GM19043 (cell line): ENCODE data around the gene NXPH1.
"Not testable (repeated sequence)": the region's sequence is repeated elsewhere in the genome, so short reads cannot be mapped to it uniquely, and the experiment has no call there.

Source experiments
- ATAC-seq: cut with Tn5 transposase; IDR thresholded peaks from one replicate; pipeline ENCODE4 v1.9.1; 2021; ENCODE audit warnings: low read depth; ENCODE audit not compliant: unreplicated experiment

Gene NXPH1

GRCh38 chr7:8668627-8669500, 235.5 kb downstream of the NXPH1 start:
- no peak for ATAC-seq

DNA sequence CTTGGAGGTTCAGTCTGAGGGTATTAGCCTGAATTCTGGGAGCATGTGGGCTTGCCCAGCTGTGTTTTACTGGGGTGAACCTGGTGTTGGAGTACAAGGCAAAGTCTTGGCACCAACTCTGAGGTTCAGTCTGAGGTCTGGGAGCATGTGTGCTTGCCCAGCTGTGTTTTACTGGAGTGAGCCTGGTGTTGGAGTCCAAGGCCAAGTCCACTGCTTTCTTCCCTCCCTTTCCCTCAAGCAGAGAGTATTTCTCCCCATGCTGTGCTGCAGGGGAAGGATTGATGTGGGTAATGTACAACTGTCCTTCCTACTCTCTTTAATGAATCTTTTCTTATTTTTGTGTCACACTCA, 236.1 kb downstream of the NXPH1 start:
- no peak for ATAC-seq

GRCh38 chr7:8684426-8684825, 251.0 kb downstream of the NXPH1 start:
- ATAC-seq: no peak

GRCh38 chr7:8699875-8700624, 266.6 kb downstream of the NXPH1 start:
- no peak for ATAC-seq

DNA sequence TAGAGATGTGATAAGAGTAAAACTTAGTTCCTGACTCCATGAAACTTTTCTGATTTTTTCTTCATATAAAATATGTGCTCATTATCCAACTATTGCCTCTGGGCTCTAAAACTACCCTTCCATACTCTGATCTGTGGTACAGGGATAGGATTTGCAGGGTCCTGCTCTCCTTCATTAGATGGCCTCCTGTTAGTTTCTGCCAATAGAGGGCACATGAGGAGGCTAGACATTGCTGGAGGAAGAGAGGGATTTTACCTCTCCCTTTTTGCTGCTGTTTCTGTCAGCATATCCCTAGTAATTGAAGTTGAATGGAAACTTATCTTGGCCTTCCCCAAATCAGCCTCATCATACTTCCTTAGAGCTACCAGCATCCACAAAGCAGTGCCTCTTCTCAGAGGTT, 269.4 kb downstream of the NXPH1 start:
- ATAC-seq: no peak

- no peak for ATAC-seq
Measured at GRCh38 chr7:8710124-8710523, 276.7 kb downstream of the NXPH1 start.

DNA sequence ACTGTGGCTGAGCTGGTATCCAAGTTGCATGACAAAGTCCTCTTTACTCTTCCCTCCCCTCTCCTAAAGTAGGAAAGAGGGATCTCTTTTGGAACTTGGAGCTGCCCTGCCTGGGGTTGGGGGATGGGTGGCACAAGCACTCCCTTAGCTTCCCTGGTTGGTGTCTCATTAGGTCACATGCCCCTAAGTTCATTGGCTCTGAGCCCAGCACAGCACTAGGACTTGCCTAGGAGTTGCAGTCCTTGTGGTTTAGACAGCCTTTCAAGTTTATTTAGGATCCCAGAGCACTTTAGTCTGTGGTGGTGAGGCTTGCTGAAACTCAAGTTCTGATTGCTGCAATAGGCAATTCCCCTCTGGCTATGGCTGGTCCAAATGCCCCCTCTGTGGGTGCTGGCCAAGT, 281.4 kb downstream of the NXPH1 start:
- ATAC-seq: no peak

DNA sequence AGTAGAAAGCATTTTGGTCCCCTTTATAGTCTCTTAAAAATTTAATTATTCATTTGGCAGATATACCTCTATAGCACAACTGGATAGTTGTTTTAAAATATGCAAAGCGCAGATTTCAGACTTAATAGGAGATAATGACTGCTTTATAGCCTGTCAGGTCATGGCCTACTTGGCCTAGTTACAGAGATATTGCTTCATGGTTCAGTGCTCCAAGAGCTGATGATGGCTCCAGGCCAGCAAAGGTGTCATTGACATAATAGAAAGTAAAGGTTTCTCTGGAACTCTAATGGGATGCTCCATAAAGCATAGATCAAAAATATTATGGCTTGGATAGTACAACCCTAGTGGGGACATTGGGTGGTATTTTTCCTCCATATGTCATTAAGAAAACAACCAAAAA, 285.7 kb downstream of the NXPH1 start:
- ATAC-seq: no peak

DNA sequence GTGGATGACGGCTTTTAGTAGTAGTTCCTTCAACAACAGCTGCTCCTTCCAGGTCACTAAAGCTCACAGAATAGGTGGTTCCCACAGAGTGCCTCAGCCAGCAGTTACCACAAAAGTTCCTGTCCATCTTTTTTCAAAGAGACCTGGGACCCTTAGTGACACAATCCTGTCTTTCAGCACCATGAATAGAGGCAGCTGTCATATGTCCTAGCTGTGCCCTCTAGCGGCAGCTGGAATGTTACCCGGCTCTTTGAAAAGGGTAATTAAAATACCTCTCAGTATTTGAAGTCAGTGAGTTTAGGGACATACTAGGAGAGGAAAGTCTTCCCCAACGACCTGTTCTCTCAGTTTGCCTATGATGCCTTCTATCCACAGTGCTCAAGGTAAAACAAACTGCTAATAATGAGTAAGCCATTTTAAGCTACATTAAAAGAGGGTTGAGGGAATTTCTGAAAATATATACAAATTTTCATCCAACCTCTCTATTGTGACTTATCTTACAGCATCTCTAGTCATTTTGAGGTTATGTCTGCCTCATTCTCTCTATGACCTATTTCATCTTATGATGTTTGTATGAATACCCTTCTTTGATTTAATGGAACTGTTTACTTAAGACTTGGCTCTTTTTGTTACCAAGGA, 290.8 kb downstream of the NXPH1 start:
- peak; percentile 85 for ATAC-seq

DNA sequence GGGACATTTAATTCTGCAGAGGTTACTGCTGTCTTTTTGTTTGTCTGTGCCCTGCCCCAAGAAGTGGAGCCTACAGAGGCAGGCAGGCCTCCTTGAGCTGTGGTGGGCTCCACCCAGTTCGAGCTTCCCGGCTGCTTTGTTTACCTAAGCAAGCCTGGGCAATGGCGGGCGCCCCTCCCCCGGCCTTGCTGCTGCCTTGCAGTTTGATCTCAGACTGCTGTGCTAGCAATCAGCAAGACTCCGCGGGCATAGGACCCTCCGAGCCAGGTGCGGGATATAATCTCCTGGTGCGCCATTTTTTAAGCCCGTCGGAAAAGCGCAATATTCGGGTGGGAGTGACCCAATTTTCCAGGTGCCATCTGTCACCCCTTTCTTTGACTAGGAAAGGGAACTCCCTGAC, 298.3 kb downstream of the NXPH1 start:
- not testable (repeated sequence) for ATAC-seq

- ATAC-seq: no peak
Measured at GRCh38 chr7:8739837-8740236, 306.4 kb downstream of the NXPH1 start.

DNA sequence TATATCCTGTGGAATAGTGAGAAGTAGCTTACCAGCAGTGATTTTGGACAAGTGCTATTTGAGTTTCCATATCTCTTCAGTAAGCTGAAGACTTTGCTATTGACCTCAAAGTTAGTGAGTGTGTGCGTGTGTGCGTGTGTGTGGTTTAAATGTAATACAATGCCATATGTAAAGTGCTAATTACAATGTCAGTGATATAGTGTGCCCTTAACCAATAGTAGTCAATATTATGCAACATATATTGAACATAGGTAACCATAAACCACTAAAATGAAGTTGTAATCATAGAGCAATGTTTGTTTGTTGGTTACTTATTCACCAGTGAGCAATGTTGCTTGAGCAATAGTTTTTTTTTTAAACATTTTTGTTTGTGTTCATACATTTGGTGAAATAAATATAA, 309.4 kb downstream of the NXPH1 start:
- ATAC-seq: no peak

DNA sequence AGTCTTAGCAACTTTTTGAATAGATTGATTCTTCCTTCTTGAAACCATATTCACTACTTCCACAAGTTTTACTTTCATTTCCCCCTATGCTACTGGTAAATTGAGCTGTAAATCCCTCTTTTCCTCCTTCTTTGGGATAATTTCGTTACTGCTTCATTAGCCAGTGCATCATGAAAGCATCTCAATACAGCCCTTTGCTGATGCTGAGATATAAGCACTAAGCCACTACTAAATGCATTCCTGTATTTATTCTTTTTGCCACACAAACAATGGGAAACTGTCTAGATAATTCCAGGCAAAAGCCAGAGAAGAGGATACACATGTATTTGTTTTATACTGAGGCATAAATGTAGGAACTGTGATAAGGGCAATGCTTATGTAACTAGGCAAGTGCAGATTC, 313.9 kb downstream of the NXPH1 start:
- no peak for ATAC-seq

GRCh38 chr7:8751557-8752231, 318.3 kb downstream of the NXPH1 start:
- ATAC-seq: no peak

GRCh38 chr7:8753355-8753754, 319.9 kb downstream of the NXPH1 start:
- ATAC-seq: no peak

DNA sequence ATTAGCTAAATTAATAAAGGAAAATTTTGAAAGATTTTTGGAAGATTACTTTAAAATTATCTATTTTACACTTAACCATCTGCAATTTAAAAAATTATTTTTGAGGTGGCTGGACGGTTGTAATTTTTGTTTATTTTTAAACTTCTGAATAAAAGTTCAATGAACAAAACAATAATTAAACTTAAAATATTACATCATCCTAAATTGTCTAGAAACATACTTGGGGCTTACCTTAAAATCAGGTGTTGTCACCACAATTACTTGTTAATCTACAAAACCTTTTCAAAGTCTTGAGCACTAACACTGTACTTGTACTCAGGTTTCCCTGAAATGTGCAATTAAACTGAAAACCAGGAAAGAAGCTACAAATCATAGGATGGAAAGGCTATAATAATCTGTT, 328.3 kb downstream of the NXPH1 start:
- no peak for ATAC-seq

GRCh38 chr7:8762803-8763202, 329.4 kb downstream of the NXPH1 start:
- ATAC-seq: no peak

DNA sequence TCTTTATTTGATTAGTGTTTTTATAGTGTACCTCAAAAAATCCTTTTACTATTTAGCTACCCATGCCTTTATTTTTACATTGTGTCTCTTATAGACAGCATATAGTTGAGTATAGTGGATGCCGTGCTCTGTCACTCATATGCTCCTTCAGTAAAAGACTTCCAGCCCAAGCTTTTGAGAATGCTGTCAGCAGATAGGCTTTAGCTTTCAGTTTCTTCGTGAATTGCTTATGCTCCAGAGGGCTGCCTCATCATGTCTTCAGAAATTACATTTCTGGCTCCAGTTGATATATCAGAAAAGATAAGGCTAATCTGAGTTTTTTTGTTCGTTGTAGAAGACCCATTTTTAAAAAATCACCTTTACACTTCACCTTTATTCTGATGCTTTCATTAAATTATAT, 332.0 kb downstream of the NXPH1 start:
- ATAC-seq: no peak

- no peak for ATAC-seq
Measured at GRCh38 chr7:8773518-8773917, 340.1 kb downstream of the NXPH1 start.

- no peak for ATAC-seq
Measured at GRCh38 chr7:8778459-8778858, 345.1 kb downstream of the NXPH1 start.

DNA sequence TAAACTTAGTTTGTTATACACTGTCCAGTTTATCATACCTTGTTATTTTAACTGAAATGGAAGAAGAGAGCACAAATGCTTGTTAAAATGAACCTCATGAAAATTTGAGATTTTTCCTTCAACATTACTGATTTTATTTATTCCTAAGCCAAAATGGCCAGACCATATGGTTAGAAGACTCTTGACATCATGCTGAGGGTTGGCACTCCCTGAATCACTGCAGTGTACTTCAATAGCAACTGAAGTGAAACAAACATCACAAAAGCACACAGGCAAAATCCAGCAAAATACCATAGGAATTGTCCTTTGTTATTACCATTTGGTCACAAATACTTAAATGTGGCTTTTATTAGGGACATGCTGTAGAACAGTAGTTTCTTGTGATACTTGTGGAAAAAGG, 347.8 kb downstream of the NXPH1 start:
- no peak for ATAC-seq
